ENCODE results near the gene HOXB8. TPM values are rescaled to one million over a fixed set of nuclear protein-coding genes. Genes with fewer than 3 reads are reported as not detected.

Gene HOXB8
- total RNA-seq, 1 donor from 2014 or later, result not detected

Small RNA genes lying within 50 kb of the gene (small RNA-seq; reads per million reads assigned to genes)
- gene MIR196A1, result not detected

Other genes starting within 250 kb of the HOXB8 start
- 0.41 TPM for gene SKAP1, start 185.1 kb downstream of the HOXB8 start, total RNA-seq
- gene HOXB1, start 84.3 kb downstream of the HOXB8 start, total RNA-seq, result not detected
- not detected for gene HOXB2, start 70.2 kb downstream of the HOXB8 start, total RNA-seq
- gene HOXB4, start 36.9 kb downstream of the HOXB8 start, total RNA-seq, result not detected
- gene HOXB3, start 25.1 kb downstream of the HOXB8 start, total RNA-seq, result not detected
- gene HOXB5, start 21.5 kb downstream of the HOXB8 start, total RNA-seq, result not detected
- gene HOXB6, start 10.3 kb downstream of the HOXB8 start, total RNA-seq, result not detected
- not detected for gene HOXB7, start 4.3 kb downstream of the HOXB8 start, total RNA-seq
- not detected for gene HOXB9, start 11.1 kb upstream of the HOXB8 start, total RNA-seq
- not detected for gene PRAC1, start 107.2 kb upstream of the HOXB8 start, total RNA-seq
- not detected for gene PRAC2, start 107.9 kb upstream of the HOXB8 start, total RNA-seq
- not detected for gene HOXB13, start 113.5 kb upstream of the HOXB8 start, total RNA-seq
- gene TTLL6, start 201.9 kb upstream of the HOXB8 start, total RNA-seq, result not detected
- 9.0 TPM for gene CALCOCO2, start 215.7 kb upstream of the HOXB8 start, total RNA-seq

Data from frontal cortex (tissue), 1 donor.